Activated CD4-positive, alpha-beta T cell treated with anti-CD3 and anti-CD28 coated beads, Interleukin-2, amount 50 U/mL, for 24 hours (primary cell): ENCODE results near the gene ZC3H7B.

Experiments
- DNase-seq, 2 donors: peaks; one replicate each; pipeline ENCODE4 v3.0.0-alpha.2; 2020; ENCODE audit warnings: low read depth in 1 of 2, low spot score in 1 of 2

Gene ZC3H7B

DNA sequence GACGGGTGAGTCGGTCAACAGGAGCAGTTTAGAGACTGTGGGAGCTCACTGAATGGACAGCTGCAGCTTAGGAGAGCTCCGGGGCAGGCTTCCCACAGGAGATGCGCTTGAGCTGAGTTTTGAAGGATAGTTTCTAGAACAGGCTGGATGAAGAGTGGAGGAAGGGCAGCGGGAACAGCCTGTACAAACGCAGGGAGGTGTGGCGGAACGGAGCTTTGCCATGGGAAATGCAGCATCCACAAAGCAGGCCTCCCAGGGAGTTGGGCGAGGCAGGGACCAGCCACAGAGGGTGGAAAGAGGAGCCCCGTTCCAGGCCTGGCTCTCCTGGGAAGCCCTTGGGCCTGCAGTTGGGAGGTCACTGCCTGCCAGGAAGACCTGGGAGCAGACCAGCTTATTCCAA is 53.7 kb downstream of the ZC3H7B start:
- no peak for DNase-seq

DNA sequence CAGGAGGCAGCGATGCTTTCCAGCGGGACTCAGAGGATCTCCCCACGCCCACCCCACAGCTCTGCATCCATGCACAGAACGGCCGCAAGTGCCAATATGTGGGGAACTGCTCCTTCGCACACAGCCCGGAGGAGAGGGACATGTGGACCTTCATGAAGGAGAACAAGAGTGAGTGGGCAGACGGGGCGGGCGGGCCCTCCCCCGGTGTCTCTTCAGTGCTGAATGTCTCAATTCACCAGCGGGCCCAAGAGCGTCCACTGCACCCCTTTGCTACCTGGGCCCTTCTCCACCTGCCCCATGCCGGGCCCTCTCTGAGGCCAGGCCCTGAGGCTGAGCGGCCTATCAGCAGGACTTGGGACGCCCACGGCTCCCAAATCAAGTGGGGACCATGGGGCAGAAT is 54.6 kb downstream of the ZC3H7B start:
- no peak for DNase-seq

DNA sequence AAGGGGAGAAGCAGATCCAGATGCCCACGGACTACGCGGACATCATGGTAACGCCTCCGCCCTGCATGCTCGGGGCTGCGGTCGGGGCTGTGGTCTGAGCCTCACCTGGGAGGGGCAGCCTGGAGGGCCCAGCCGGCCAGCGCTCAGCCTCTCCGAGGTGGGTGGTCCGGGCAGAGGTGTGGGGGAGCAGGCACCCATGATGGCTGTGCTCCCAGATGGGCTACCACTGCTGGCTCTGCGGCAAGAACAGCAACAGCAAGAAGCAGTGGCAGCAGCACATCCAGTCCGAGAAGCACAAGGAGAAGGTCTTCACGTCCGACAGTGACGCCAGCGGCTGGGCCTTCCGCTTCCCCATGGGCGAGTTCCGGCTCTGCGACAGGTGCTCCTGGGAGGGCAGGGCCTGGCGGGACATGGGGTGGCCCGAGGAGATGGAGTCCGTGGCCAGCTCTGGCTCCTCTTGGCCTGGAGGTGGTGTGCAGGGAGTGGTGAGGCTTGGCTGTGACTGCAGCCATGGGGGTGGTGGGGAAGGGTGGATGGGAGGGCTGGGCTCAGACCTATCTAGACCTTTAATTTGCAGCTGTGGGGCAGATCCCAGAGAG is 55.2 kb downstream of the ZC3H7B start:
- DNase-seq: no peak

DNA sequence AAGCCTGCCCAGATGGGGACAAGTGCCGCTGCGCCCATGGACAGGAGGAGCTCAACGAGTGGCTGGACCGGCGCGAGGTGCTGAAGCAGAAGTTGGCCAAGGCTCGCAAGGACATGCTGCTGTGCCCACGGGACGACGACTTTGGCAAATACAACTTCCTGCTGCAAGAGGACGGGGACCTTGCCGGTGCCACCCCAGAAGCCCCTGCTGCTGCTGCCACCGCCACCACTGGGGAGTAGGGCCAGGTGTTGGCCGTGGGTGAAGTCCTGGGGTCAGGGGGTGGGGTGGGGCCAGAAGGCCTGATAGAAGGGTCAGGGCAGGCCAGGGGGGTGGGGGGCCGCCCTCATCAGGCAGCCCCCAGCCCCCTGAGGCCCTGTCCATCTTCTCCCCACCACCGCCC is 55.9 kb downstream of the ZC3H7B start:
- no peak for DNase-seq

DNA sequence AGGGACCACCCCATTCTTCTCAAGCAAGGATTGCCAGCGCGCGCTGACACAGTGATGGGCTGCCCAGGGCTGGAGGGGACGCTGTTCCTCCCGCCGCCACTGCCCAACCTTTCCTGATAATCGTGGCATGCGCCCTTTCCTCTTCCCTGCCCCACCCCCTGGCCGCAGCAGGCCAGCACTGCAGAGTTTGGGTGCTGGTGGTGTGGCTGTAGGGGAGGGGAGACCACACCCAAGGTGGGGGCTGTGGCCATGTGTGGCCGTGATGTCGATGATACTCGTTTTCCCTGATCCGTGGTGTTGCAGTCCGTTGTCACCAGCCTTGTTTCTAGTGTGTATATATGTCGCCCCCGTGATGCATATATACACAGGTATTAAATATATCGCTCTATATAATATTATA is 57.6 kb downstream of the ZC3H7B start:
- no peak for DNase-seq

DNA sequence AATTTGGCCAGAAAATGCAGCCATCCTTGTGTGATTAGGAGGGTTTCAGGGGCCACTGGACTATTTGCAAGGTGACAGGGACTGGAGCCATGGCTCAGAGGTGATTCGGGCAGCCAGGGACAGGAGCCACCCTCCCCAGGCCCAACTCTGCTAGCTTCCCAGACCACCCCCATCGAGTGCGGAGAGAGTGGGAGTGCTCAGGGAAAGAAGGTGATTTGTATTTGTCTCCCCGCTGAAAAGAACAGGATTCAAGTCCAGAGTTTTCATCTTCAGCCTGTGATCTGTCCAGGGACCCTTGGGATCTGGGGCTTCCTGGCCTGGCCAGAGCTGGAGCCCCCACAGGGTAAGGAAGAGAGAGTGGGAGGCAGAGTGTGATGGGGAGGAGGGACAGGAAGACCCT is 58.1 kb downstream of the ZC3H7B start:
- no peak for DNase-seq

DNA sequence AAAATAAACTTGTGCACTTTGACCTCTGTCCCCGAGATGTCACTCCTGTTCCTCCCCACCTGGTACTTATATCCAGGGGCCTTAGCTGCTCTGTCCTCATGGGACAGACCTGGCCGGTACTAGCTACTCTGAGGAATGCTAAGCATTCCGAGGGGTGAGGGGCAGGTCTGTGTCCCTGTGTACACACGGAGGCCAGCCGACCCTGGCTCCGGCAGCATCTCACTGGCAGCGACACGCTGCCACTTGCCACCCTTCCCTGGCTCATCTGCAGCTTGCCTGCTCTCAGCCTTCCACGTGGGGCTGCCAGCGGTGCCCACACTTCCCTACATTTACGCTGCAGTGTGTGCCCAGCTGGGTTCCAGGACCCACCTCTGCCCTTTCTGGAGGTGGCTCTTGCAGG is 58.8 kb downstream of the ZC3H7B start:
- no peak for DNase-seq

DNA sequence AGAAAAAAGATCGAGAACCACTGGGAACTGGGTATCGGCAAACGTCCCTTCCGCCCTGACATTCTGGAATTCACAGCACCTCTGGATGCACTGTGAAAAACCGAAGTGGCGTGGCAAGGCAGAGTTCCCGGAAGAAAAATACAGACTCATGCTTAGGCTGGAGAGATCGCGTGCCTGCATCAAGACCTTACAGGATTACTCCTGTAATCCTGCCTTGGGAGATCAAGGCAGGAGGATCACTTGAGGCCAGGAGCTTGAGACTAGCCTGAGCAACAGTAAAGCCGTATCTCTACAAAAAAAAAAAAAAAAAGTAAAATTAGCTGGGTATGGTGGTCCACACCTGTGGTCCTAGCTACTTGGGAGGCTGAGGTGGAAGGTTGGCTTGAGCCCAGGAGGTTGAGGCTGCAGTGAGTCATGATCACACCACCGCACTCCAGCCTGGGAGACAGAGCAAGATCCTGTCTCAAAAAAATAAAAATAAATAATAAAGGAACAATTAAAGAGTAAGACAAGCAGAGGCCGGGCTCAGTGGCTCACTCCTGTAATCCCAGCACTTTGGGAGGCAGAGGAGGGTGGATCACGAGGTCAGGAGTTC is 60.5 kb downstream of the ZC3H7B start:
- DNase-seq: no peak

DNA sequence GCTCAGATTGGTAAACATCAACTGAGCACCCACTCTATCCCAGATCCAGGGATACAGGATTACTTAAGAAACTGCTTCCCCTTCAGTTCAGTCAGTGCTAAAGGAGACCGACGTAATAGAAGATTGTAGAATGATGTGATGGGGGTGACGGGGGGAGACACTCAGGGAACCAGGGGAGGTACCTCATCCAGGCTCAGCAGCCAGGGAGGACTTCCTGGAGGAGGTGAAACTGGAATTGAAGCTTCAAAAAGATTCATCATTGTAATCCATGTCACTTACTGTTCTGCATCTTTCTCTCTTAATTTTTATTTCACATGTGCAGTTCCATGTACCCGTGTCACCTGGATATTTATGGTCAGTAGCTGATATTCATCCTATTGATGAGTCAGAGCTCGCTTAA is 61.3 kb downstream of the ZC3H7B start:
- no peak for DNase-seq

DNA sequence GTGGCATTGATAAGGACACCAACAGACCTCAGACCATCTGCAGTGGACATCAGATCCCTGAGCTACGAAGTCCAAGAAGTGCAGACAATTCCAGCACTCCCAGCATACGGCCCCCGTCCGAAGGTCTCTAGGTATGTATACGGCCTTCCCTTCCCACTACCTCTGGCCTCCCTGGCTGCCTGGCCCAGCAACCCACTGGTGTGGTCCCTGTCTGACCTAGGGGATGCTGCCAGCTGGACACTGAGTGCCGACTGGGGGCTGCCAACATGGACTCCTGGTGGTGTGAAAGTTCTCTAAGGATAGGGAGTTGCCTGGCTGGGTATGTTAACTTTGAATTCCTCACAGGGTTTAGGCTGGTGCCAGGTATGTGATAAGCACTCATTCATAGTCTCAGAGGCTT is 62.9 kb downstream of the ZC3H7B start:
- DNase-seq: no peak

DNA sequence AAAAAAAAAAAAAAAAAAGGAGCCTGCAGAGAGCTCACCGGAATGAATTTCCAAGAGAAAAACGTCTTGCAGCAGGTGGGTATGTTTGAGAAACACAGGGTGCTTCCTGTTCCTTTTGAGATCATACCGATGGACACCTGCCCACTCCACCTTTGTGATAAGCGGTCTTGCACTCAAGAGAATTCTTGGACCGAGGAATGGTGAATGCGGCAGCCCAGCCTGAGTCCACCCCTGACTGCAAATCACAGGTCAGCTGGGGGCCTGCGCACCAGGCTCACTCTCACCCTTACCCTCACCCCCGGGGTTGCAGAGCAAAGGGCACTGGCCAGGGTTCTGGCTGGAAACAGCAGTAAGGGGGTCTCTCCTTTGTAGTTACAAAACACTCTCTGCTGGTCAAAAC is 63.6 kb downstream of the ZC3H7B start:
- DNase-seq: no peak

DNA sequence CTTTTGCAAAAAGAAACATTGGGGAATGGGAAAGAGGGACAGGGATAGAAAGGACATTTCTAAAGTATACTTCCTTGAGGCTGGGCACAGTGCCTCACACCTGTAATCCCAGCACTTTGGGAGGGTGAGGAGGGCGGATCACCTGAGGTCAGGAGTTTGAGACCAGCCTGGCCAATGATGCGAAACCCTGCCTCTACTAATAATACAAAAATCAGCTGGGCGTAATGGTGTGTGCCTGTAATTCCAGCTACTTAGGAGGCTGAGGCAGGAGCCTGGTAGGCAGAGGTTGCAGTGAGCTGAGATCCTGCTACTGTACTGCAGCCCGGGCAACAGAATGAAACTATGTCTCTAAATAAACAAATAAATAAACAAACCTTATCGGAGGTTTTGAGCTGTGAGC is 64.1 kb downstream of the ZC3H7B start:
- no peak for DNase-seq

DNA sequence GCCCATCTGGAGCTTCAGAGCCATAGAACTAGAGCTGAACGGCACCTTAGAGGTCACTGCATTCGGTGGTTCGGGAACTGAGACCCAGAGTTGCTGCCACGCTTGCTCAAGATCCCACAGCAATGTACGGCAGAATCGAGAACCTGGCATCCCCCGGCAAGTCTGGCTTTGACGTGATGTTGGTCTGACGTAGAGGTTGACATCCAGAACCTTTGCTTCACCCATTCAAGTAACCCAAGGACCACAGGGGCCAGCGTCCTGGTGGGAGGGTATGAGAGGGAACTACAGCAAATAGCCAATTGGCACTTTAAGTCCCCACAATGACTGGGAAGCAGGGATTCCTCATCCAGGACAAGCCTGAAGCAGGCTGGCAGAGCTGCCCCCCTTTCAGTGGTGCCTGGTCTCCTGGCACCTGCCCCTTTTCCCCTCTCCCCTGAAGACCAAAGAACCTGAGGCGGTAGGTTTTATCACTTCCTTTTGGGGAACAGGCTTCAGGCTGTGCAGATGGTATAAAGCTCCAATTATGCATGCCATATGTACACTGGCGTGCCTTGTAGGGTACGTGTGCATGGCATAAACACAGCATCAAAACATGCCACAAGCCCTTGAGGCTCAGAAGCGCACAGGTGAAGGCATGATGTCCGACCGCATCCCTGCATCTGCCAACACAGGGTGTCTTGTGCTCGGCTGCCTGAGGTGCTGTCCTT is 65.2 kb downstream of the ZC3H7B start:
- no peak for DNase-seq

DNA sequence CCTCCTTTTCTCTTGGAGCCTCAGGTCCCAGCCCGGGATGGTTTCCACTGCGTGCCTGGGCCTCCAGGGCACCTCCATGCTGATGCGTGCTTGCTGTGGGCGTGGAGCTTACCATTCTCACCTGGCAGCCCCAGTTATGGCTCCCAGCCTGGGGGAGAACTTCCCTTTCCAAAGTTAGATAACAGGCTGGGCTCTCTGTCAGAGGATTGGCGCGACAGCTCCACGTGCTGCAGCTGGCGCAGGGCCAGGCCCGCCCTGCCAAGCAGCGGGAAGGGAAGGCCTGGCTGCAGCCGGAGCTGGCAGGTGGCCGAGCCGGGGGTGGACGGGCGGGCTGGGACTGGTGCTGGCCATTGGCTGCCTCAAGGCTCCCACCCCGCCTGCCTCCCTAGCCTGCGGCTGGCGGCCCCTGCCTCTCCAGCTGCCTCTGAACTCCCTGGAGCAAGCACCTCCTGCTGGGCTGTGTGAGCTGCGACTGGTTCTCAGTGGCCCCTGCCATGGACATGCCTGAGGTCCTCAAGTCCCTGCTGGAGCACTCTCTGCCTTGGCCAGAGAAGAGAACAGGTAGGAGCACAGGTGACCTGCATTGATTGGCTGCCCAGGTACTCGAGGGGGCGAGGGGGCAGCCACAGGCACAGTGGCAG is 65.8 kb downstream of the ZC3H7B start:
- no peak for DNase-seq

DNA sequence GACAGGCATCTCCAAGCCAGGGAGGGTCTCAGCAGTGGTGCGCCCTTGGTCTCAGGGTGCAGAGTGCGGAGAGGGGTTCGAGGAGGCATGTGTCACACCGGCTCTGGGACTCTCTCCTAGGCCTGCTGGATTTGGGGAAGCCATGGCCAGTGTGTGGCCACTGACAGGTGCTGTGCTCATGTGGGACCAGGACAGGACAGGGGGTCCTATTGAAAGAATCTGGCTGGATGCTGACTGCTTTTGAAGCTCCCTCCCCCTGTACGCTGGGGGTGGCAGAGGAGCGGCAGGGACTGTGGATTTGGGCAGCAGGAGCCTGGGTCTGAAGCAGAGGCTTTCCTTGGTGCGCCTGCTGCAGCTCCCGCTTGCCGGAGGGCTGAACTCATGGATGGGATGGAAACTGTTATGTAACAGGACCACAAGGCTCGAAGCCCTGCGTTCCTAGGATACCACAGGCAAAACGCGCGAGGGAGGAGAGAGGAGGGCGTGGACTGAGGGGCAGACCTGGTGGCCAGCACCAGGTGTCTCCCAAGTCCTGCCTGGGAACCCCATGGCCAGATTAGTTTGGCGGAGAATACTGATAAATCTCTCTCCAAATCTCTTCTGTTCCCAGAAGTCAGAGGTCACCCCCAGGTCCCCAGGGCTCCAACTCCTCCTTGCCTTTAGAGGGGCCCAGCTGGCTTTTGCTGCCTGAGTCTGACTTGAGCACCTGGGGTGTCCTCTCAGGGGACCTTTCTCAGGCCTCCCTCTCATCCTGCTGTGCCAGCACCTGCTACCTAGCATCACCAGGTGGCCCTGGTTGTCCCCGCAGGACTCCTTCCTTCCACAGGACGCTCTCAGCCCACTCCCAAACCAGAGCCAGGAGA is 66.6 kb downstream of the ZC3H7B start:
- DNase-seq: no peak

DNA sequence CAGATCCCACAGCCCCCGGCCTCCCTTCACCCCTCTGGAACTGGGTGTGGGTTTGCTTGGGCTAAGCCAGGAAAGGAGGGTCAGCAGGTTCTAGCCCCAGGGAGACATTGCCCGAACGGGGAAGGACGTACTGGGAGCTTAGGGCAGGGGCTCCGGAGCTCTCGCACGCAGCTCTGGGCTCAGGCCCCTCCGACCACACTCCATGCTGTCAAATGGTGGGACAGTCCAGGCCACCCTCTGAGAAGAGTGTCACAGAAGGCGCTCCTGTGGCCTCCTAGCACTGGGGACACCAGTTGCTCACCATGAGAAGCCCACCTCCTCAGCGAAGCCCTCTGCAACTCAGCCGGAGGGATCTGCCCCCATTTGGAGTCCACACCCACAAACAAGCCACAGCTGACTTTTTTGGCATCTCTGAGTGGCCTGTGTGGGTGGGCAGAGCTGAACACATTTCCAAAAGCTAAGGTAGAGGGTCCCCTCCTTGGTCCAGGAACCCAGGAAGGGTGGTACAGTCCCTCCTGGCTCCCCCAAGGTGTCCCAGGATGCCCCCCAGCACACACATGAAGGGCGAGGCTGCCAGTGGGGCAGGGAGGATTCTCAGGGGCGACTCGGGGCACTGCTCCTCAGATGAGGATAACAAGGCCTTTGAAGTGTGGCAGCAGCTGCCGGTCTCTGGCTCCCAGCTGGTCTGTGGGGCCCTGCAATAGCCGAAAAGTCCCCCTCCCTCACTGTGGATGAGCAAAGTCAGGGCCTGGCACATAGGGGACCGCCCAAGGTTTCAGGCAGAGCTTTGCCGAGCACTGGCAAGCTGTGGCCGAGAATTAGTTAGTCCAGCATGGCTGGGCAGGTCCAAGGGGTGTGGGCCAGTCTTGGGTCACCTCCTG is 67.5 kb downstream of the ZC3H7B start:
- DNase-seq: no peak

DNA sequence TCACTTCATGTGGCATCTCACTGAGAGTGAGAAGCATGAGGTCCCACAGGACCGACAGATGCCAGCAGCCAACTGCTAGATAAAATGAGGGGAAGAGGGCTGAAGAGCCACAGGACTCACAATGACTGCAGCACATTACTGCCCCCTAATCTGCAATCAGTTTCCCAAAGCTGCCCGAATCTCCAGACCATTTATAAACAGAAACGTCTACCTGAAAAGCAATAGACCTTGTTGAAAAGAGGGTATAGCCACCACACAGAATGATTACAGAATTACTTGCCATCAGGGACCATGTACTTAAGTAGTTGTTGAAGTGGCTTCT is 68.1 kb downstream of the ZC3H7B start:
- DNase-seq: no peak

DNA sequence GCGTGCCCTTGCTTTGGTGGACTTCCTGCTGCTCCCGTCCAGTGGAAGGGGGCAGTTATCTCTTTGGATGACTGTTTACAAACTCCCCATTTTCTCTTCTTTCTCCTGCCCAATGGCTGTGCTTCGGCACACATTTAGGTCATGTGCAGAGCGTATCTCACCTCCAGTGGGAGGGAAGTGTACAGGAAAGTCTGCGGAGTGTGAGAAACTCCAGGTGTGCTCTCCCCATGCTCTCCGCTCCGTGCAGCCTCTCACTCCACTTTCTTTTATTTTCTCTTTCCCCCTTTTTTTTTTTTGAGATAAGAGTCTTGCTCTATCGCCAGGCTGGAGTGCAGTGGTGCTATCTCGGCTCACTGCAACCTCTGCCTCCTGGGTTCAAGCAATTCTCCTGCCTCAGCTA is 68.5 kb downstream of the ZC3H7B start:
- no peak for DNase-seq

DNA sequence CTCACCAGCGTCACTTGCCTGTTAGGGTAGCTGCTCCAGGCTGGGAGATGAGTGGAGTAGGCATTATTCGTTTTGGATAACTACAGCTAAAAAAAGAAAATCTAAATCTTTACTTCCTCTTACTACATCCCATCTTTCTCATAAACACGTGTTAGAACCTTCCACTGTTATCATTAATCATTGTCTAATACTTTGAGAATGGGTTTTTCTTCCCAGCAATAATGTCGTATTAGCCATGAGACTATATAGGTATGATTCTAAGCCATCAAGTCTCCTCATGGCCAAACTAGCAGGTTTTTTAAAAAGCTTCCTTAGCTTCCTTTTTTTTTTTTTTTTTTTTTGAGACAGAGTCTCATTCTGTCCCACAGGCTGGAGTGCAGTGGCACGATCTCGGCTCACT is 76.5 kb downstream of the ZC3H7B start:
- no peak for DNase-seq

DNA sequence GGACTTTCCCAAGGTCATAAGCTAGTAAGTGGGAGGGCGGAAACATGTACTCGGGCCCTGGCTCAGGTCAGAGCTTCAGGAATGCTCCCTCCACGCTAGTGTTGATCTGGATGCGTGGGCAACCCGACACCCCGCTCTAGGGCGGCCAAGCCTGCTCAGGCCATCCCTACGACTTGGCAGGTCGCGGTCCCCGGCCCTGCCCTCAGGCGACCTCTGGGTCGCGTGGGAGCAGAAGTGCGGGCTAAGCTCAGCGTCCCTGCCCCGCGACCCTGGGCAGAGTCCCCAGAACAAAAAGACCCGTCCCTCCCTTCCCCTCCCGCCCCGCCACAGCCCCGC is 79.6 kb downstream of the ZC3H7B start:
- no peak for DNase-seq
